ENCODE data around the gene ZNF672.

GRCh38 chr1:248839168-248839555 lies 1.1 kb downstream of the ZNF672 start:
- TF ChIP-seq CTCF (IDR thresholded peaks at IDR 0.05), result no peak
- TF ChIP-seq POLR2A (IDR thresholded peaks at IDR 0.05), result no peak
- no peak for TF ChIP-seq POLR2AphosphoS5 (IDR thresholded peaks at IDR 0.05)
